Mammary epithelial cell (primary cell): ENCODE data around the gene SERPINB13.
"Not testable (repeated sequence)": the region's sequence is repeated elsewhere in the genome, so short reads cannot be mapped to it uniquely, and the experiment has no call there.

Experiments used
- EZH2 ChIP-seq: IDR thresholded peaks from 2 replicates; pipeline ENCODE4 v1.6.1; 2012; ENCODE audit warnings: low read length, inconsistent platforms, borderline replicate concordance
- TF ChIP-seq, protein P1 (sequence below), 2 donors: IDR thresholded peaks in 1 of 2; conservative IDR thresholded peaks in 1 of 2; 2 replicates each; pipeline ENCODE4 v1.5.1; 2011 to 2012; ENCODE audit warnings: inconsistent platforms in 2 of 2, low read length in 2 of 2, mild to moderate bottlenecking in 2 of 2, control low read depth in 1 of 2, low read depth in 1 of 2; ENCODE audit not compliant: insufficient read depth in 1 of 2; ENCODE audit errors: extremely low read depth in 1 of 2

DNA sequence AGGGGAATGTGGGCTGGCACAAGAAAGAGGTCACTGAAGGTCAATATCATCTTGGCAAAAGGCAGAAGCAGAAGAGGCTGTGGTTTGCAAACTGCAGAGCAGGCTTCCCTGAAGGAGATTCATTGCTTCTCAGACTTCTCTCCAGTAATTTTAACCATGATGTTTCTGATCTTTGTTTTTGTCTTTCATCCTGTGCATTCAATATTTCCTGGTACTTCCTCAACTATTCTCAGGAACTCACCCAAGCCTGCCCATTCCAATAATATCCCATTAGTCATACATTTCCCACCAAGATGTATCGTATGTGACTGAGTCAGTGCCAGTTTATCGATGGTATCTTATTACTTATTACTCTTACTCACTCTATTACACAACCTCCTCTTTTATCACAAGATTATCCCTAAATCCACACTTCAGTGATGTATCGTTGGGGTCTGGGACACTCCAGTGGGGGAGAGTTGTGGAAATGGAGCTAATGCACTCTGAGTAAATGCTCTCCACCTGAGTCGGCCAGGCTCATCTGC is 54.1 kb downstream of the SERPINB13 start:
- TF ChIP-seq, protein P1, sequence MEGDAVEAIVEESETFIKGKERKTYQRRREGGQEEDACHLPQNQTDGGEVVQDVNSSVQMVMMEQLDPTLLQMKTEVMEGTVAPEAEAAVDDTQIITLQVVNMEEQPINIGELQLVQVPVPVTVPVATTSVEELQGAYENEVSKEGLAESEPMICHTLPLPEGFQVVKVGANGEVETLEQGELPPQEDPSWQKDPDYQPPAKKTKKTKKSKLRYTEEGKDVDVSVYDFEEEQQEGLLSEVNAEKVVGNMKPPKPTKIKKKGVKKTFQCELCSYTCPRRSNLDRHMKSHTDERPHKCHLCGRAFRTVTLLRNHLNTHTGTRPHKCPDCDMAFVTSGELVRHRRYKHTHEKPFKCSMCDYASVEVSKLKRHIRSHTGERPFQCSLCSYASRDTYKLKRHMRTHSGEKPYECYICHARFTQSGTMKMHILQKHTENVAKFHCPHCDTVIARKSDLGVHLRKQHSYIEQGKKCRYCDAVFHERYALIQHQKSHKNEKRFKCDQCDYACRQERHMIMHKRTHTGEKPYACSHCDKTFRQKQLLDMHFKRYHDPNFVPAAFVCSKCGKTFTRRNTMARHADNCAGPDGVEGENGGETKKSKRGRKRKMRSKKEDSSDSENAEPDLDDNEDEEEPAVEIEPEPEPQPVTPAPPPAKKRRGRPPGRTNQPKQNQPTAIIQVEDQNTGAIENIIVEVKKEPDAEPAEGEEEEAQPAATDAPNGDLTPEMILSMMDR (conservative IDR thresholded peaks at IDR 0.05 in 1 of 2, IDR thresholded peaks at IDR 0.05 in 1 of 2; ENCODE audit: extremely low read depth in 1 of 2, insufficient read depth in 1 of 2, low read depth in 1 of 2, low read length in 2 of 2) = not testable (repeated sequence)
- TF ChIP-seq EZH2 = not testable (repeated sequence)
